Hepatocyte (in vitro differentiated cells): Measurements from ENCODE around the gene ZKSCAN1.

Experiments
- CTCF ChIP-seq: fragments of 200-600 bp; sonication (generic); IDR thresholded peaks from 2 replicates; pipeline ENCODE4 v1.5.1; 2016; ENCODE audit warnings: antibody characterized with exemption, mild to moderate bottlenecking; ENCODE audit not compliant: poor library complexity
- EZH2 ChIP-seq: fragments of 200-600 bp; sonication (generic); IDR thresholded peaks from 2 replicates; pipeline ENCODE4 v1.6.1; 2016; ENCODE audit warnings: antibody characterized with exemption, mild to moderate bottlenecking, borderline replicate concordance
- EZH2phosphoT487 ChIP-seq: fragments of 200-600 bp; sonication (generic); IDR thresholded peaks from one replicate; pipeline ENCODE4 v1.6.1; 2018; ENCODE audit warnings: antibody characterized with exemption, mild to moderate bottlenecking, low read depth, moderate library complexity; ENCODE audit not compliant: unreplicated experiment, severe bottlenecking

GRCh38 chr7:100061518-100062193 is 46.3 kb downstream of the ZKSCAN1 start:
- no peak for TF ChIP-seq EZH2
- TF ChIP-seq CTCF: no peak
- no peak for TF ChIP-seq EZH2phosphoT487
